Measurements from ENCODE around the gene BMP2K.

GRCh38 chr4:78749972-78750727 lies 26.0 kb upstream of the BMP2K start:
- TF ChIP-seq TCF4 (CRISPR knock-in tag; IDR thresholded peaks at IDR 0.05; ENCODE audit: borderline replicate concordance) (no peak), ZFP30 (CRISPR knock-in tag; IDR thresholded peaks at IDR 0.05) (no peak), PATZ1 (CRISPR knock-in tag; IDR thresholded peaks at IDR 0.05; ENCODE audit: borderline replicate concordance) (no peak), RARB (CRISPR knock-in tag; IDR thresholded peaks at IDR 0.05) (no peak)
- TF ChIP-seq, protein P1, sequence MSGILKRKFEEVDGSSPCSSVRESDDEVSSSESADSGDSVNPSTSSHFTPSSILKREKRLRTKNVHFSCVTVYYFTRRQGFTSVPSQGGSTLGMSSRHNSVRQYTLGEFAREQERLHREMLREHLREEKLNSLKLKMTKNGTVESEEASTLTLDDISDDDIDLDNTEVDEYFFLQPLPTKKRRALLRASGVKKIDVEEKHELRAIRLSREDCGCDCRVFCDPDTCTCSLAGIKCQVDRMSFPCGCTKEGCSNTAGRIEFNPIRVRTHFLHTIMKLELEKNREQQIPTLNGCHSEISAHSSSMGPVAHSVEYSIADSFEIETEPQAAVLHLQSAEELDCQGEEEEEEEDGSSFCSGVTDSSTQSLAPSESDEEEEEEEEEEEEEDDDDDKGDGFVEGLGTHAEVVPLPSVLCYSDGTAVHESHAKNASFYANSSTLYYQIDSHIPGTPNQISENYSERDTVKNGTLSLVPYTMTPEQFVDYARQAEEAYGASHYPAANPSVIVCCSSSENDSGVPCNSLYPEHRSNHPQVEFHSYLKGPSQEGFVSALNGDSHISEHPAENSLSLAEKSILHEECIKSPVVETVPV (CRISPR knock-in tag; IDR thresholded peaks at IDR 0.05), result no peak

Measured in SK-N-SH treated with all-trans-retinoic acid at 6 μM for 48 hours (cell line).